GM11168 (cell line): ENCODE results near the gene THSD1.

Source experiments
- in situ Hi-C: fragments of 300-500 bp; cut with MboI; formaldehyde crosslinking; loops from one replicate; pipeline ENCODE4 v1.12.0; 2022; ENCODE audit warnings: low sequenced_read_pairs; ENCODE audit not compliant: unreplicated experiment

Gene THSD1, protein sequence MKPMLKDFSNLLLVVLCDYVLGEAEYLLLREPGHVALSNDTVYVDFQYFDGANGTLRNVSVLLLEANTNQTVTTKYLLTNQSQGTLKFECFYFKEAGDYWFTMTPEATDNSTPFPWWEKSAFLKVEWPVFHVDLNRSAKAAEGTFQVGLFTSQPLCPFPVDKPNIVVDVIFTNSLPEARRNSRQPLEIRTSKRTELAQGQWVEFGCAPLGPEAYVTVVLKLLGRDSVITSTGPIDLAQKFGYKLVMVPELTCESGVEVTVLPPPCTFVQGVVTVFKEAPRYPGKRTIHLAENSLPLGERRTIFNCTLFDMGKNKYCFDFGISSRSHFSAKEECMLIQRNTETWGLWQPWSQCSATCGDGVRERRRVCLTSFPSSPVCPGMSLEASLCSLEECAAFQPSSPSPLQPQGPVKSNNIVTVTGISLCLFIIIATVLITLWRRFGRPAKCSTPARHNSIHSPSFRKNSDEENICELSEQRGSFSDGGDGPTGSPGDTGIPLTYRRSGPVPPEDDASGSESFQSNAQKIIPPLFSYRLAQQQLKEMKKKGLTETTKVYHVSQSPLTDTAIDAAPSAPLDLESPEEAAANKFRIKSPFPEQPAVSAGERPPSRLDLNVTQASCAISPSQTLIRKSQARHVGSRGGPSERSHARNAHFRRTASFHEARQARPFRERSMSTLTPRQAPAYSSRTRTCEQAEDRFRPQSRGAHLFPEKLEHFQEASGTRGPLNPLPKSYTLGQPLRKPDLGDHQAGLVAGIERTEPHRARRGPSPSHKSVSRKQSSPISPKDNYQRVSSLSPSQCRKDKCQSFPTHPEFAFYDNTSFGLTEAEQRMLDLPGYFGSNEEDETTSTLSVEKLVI

DNA sequence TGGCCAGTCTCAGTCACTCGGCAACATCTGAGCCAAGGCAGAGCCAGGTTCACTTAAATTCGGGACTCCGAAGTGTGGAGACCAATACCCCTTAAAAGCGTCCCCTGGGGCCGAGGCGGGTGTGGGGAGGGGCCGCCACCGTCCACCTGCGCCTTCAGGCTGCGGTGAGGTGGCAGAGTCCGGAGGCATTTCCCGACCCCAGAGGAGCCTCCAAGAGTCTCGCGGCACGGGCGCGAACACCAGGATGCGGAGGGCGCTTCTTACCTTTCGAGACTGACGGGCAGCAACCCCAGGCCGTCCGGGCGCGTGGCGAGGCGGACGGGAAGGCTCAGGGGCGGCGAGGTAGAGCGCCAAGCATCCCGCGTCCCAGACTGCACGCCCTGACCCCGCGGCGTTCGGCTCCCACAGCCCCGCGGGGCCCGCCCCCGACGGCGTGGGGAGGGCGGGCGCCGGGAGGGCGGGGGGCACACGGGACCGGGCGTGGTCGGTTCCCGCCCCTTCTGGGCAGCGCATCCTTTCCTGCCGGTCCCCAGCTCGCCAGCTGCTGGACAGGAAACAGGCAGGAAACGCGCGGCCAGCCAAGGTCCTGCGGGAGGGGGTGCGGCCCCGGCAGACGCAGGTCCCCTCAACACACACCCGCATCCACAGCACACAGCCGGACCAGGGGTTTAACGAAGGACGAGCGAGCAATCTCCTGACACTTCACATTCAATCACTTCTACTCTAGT, at the start of gene THSD1:
TSS of gene THSD1 (minus strand) at position 406 of the 728 bp plus-strand sequence. CDS start 3,572 bp downstream, outside the sequence.
- in situ Hi-C loops: no loop called here

DNA sequence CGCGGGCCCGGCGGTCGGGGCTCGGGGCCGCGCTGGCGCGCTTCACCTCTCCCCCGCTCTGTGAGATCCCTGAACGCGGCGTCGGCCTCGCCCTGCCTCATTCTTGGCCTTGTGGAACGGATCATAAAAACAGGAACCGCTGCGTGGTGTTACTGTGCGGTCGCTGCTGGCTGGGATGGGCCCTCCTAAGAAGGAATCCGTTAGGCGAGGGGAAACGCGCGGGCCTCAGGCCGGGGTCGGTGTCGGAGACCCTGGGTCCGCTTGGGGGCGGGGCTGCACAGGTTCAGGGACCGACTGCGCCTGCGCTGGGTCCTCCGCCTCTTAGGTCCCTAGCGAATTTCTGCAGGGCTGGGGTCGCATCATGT, 49.7 kb upstream of the THSD1 start:
- in situ Hi-C loops: no loop called here

DNA sequence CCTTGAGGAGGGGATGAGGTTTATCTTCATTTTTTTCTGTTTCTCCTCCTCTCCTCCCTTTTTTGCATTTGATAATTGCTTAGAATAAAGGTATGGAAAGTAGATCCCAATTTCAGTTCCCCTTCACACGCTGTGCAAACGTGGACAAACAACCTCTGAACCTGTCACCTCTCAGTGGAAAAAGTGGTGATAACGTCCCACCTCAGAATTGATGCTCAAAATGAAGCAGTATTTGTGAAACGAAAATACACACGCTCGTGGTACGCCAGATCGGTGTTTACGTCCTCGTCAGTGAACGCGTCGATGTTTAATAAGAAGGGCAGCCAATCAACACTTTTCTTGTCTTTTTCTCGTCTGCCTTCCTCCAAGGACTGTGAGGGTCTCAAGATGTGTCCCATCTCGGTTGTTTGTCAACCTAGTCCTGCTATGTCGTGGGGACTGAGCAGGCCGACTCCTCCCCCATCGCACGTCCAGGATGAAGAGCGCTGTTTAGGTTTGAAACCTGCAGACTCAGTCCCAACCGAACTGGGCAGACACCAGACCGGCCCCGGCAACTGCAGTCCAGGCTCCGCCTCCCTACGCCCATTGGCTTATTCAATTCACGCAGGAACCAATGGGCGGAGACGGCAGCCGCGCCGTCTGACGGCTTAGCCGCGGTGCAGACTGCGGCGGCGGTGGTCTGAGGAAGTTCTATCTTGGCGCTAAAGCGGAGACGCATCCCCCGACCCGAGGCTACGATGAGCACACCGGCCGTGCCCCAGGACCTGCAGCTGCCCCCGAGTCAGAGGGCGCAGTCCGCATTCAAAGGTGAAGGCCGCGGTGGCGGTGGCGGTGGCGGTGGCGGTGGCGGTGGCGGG, 49.1 kb upstream of the THSD1 start, which contains the start of gene CKAP2:
TSS of gene CKAP2 (plus strand) at position 659 of the 857 bp plus-strand sequence. CDS start at position 738, 79 bp downstream.
- in situ Hi-C loops: no loop called here

DNA sequence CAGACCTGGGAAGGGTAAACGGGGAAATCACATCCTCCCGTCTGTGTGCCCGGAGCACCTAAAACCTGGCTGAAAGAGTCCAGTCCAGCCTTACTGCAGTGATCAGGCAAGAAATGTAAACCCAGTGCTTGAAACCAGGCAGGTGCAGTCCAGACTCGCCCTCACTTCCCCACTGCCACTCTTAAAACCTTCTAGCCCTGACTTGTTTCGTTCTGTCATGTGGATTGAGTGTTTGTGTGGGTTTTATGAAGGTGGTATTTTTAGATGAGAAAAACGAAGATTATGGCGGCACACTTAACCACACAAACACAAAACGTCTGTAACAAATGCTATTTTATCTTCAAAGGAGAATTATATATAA, 48.5 kb upstream of the THSD1 start:
- in situ Hi-C loops: no loop called here

DNA sequence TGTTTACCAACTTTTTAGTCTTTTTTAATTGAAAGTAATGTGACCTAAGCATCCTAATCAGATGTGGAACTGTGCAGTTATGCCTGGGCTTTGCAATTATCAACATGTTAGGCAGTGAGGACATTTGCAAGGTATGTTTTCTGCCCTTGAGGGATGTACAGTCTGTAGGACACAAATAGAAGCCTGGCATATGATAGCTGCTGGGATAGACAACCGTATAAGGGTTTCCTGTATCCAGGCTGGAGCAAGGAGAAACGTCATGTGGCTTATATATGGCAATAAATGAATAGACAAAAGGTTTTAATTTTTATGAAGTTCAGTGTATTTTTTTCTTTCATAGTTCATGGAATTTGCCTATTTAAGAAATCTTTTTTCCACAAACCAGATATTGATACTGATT, 46.5 kb upstream of the THSD1 start:
- in situ Hi-C loops: no loop called here

DNA sequence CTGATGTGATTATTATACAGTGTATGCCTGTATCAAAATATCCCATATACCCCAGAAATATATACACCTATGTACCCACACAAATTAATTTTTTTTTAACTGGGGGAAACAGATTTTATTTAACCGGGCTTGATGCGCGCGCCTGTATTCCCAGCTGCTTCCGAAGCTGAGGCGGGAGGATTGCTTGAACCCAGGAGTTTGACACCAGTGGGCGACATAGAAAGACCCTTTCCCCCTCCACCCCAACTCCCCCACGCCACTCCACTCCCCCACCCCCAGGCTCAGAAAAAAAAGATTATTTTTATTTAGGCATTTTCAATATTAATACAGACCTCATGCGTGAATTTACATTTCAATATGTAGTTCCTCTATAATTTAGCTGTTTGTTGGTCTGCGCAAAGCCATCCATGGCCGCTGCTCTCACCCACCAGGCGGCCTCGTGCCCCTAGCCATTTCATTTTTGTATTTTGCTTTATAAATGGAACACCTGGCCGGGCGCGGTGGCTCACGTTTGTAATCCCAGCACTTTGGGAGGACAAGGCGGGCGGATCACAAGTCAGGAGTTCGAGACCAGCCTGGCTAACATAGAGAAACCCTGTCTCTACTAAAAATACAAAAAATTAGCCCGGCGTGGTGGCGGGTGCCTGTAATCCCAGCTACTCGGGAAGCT, 45.3 kb upstream of the THSD1 start:
- in situ Hi-C loops: no loop called here

DNA sequence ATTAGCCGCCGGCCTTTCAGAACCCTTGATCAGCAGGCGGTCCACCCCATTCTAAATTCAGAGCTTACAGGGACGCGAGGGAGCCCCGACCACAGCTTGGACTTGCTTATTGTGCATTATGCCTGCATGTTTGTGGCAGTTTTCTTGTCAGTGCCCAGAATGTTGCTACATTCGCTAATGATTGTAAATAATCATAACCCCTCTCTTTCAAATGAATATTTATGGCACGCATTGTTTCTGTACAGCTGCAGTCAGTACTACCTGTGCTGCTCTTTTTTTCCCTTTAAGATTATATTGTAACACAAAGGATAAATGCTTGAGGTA, 44.8 kb upstream of the THSD1 start:
- in situ Hi-C loops: no loop called here

DNA sequence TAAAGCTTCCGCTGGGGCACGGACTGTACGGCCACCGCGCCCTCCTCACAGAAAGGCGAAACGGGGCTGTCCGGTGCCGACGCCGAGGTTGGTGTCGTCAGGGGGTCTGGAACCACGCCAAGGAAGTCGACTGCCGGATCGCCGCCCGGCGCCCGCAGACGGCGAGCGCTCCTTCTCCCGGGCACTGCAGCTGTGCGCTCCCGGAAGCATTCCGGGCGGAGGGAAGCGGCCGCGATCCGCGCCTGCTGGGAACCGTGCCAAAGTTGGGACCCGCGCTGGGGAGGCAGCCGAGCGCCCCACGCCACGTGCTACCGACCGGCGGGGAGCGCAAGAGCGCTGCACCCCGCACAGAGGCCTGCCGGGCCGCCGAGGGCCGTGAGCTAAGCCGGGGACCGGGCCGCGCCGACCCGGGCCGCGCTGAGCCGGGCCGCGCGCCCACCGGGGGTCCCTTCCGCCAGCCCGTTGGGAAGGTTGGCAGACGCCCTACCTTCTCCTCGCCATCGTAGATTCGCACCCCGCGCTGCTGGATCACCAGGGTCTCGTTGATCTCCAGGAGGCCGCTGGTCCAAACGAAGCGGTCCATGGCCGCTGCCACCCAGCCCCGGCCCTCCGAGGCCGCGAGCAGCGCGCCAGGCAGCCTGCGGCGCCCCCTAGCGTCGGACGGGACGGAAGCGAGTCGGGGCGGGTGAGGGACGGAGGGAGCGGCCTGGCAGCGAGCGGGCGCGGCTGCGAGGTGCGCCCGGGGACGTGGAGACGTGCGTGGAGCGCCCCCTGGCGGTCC, 44.2 kb upstream of the THSD1 start, which contains the start of gene VPS36:
TSS of gene VPS36 (minus strand) at position 623 of the 781 bp plus-strand sequence. CDS start at position 583, 40 bp downstream.
- in situ Hi-C loops: no loop called here

DNA sequence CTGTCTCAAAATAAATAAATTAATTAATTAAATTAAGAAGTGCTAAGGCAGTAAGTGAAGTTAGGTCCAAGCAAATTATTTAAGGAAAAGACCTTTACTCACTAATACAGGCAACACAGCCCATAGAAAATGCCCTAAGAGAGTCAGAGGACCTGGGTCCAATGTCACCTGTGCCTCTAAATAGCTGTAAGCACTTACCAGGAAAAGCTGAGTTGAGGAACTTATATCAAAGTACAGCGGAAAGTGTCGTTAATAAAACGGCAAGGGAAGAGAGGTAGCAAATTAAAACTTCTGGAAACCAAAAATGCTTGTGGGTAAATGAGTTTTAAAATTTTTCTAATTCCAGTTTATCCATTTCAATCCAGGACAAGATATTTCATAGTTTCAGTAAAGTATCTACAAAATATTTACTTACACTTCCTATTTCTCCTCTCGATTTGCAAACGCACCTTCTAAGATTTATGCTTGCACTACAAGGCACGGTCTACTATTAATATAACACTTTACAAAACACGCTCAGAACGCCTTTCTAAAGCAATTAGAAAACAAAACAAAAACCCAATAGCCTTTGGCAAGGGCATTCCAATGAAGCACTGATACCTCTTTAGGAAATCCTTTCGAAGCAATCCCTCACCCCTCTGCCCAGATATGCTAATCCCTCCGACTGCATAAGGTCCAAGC, 43.5 kb upstream of the THSD1 start:
- in situ Hi-C loops: no loop called here

DNA sequence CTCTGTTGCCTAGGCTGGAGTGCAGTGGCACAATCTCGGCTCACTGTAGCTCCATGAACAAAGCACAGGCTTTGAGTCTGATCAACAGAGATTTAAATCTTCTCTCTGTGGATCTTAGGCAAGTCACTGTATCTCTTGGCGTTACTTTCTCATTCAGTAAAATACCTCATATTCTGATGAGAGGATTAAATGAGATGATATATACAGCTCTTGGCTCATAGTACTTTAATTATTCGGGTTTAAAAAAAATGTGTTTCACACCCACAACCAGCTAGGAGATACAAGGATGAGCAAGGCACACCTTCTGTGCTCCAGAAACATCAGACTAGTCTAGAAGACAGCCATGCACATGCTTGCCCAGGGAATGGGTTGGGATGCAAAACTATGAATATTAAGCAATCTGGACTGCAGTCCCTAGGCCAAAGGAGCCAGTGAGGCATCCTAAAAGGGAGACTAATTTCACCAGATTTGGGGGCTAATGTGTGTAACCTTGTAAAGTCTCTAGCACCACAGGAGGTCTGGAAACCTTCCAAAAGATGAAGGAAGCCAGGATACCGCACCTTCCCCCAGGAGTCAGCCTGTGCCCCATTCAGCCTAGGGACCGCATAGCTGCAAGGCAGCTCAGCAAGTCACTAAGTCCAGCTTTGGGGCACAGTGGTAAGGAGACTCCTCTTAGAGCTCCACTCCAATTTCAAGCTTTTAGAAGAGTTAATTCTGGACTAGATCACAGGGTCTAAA, 42.0 kb upstream of the THSD1 start:
- in situ Hi-C loops: no loop called here

DNA sequence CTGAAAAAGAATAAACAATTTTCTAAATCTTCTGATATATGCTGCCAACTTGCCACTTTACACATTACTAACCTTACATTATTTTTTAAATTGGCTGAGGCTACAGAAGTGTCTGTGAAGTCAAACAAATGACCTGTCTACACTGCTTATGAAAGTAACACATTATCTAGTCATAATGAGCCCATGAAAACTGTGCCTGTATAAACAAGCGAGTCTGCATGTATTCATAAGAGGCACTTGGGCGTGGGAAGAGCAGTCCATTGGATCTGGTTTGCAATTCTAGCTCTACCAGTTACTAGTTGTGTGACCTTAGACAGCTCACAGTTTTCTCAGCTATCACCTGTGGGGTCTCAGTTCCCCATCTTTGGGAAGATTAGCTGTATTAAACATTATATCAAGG, 41.4 kb upstream of the THSD1 start:
- in situ Hi-C loops: no loop called here

DNA sequence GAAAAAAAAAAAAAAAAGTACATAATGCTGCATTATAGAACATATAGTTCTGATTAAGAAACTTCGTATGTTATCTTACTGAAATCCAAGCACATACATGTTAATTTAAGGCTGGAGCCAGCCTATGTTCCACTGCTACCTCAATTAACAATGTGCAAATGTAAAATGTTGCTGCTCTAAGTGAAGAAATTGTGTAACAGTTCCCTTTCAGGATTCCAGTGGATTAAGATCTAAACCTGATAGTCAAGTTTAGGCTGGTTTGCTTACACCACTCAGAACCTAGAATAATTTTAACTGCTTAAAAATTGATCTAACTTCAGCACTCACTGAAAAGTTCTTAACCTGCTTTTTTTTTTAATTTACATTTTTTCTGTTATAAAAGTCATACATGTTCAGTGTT, 40.3 kb upstream of the THSD1 start:
- in situ Hi-C loops: no loop called here

DNA sequence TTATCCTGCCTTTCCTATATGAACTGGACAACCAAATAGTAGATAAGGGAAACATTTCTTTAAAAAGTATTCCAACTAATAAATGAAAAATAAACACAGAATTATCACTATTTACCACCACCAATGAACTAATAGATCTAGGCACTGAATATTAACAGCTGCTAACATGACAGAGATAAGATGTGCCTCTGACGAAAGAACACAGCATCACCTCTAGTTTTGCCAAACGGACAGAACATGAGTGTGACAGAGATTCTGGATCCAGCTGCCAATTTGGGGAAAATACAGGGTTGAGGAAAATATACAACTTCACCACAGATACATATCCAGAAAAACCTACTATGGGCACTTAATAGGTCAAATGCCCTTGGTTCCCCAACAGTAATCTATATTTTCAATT, 26.5 kb upstream of the THSD1 start:
- in situ Hi-C loops: no loop called here

DNA sequence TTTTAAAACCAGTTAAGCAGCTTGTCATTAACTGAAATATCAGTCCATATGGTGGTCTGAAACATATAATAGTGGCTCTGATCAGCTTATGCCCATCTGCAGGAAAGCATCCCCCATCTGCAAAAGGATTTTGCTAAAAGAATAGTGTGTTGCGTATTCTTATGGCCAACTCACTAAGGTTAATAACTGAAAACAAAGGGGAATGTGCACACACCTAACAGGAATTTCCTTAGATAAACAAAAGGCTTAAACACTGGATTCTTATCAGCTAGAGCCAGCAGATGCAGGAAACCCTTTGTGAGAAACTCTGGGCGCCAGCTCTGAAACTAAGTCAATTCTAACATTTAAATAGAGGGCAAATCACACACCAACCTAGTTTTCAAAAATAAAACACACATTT, 22.3 kb upstream of the THSD1 start:
- in situ Hi-C loops: no loop called here

DNA sequence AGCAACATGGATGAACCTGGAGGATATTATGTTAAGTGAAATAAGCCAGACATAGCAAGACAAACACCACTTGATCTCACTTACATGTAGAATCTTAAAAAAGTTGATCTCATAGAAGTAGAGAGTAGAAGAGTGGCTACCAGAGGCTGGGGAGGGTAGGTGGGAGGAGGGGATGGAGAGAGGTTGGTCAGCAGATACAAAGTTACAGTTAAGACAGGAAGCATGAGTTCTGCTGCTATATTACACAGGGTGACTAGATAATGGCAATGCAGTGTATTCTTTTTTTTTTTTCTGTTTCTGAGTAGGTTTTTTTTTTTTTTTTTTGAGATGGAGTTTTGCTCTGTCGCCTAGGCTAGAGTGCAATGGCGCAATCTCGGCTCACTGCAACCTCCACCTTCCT, 15.2 kb upstream of the THSD1 start:
- in situ Hi-C loops: no loop called here

DNA sequence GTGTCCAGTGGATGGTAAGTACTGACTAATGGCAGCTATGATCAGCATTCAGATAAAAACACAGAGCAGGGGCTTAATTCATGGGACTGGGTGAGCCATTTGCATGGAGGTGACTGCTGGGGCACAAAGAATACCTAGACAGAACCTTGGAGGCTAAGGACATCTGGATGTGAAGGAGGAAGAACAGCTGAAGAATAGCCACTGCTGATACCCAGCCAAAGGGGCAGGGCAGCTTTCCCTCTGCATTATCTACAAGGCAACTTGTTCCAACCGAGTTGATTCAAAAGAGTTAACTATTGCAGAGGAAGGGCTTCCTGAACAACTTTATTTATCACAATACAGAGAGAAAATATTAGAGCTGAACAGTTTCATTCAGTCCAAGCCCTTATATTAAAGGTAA, 13.1 kb upstream of the THSD1 start:
- in situ Hi-C loops: no loop called here

DNA sequence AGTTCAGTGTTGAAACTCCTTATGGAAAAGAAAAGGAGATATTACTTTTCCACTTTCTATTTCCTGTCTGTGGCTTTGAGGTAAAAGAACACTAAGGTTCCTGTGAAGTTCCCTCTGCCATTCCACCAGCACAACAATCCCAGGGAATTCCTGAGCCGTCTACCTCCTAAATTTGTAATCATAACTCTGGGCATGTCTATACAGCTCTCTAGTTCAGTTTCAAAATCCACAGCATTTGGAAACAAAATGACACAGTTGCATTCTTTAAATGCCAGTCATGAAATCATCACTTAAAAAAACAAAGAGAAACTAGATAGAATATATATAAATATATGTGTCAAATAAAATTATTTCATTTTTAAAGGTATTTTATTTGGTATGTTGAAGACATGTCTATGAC, 9.0 kb upstream of the THSD1 start:
- in situ Hi-C loops: no loop called here
